ENCODE data around the gene BRICD5.

BRICD5 gene

GRCh38 chr16:2199621-2200139, 11.0 kb downstream of the BRICD5 start:
- DNase-seq (ENCODE audit: extremely low read depth in 1 of 2, low read depth in 1 of 2), result no peak

DNA sequence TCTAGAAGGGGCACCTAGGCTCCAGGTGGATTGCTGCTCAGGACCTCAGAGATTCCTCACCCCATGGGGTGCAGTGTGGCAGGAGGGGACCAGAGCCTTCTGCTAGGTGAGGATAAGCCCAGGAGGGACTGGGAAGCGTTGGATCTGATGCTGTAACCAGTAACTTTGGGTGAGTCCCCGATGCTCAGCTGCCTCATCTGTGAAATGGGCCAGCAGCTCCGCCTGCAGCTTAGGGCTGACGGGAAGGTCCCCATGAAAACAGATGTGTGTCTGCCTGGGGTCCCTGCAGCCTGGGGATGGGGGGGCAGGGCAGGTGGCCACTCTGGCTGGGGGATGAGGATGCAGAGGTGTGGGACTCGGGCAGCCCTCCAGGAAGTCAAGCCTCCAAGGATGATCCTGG, 11.6 kb downstream of the BRICD5 start:
- DNase-seq (ENCODE audit: extremely low read depth in 1 of 2, low read depth in 1 of 2), result no peak

DNA sequence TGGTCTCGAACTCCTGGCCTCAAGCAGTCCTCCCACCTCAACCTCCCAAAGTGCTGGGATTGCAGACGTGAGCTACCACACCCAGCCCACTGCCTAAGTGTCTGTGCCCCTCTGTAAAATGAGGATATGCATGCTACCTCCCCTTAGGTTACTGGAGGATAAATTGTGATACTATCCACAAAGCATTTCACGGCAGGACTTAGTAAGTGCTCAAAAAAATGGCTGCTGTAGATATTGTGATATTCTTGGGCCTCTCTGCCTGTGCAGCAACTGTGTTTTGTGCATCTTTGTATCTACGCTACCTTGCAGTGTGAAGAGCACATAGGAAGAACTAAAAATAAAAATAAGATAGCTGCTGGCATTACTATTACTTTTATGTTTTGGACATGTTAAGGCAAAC, 12.4 kb downstream of the BRICD5 start:
- no peak for DNase-seq (ENCODE audit: extremely low read depth in 1 of 2, low read depth in 1 of 2)

DNA sequence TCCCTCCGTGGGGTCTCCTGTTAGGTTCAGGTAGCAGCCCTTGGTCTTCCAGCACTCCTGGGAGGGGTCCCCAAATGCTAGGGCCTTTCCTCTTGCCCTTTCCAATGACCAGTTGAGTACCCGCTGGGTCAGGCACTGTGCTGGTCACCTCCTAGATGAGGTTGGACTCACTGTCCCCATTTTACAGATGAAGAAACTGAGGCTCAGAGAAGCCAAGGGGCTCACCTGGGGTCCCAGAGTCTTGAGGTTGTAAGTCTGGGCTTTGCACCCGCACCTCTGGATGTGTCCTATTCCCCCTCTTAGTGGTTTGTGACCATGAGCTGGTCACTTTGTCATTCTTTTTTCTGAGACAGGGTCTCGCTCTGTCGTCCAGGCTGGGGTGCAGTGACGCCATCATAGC, 12.9 kb downstream of the BRICD5 start:
- DNase-seq (ENCODE audit: extremely low read depth in 1 of 2, low read depth in 1 of 2), result no peak

GRCh38 chr16:2196981-2197511, 13.6 kb downstream of the BRICD5 start:
- no peak for DNase-seq (ENCODE audit: extremely low read depth in 1 of 2, low read depth in 1 of 2)

DNA sequence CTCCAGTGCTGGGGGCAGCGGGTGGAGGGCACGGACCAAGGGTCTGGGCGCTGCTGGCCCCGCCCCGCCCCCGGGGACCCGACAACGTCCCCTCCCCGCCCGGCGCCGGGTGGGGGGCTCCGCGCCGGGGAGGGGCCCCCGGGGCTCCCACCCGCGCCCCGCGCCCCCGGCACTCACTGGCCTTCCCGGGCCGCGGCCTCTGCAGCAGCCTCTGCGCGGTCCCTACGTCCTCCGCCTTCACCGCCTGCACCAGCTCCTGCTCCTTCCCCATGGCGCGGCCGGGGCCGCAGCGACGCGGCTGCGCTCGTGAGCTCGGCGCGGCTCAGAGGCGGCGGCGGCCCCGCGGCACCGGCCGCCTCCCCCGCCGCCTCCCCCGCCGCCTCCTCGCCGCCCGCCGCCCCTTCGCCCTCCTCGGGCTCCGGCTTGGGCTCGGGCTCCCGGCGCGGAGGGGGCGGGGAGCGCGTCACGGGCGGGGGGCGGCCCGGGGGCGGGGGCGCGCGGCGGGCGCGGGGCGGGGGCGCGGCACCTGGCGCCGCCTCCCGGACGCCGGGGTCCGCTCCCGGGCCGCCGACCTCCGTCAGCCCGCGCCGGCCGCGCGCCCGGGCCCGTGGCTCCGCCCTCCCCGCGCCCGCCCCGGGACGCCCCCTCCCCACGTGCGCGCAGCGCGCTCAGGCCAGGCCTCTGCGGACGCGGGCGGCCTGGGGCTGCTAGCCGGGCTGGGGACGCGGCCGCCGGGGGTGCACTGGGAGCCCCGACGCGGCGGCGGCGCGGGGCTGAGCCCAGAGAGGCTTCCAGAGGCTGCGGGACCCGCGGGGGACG, 14.3 kb downstream of the BRICD5 start, which contains the start of gene CASKIN1:
Gene CASKIN1 (minus strand): TSS at position 444 of the 819 bp plus-strand sequence. CDS start 173 bp downstream, at position 271.
- no peak for DNase-seq (ENCODE audit: extremely low read depth in 1 of 2, low read depth in 1 of 2)

DNA sequence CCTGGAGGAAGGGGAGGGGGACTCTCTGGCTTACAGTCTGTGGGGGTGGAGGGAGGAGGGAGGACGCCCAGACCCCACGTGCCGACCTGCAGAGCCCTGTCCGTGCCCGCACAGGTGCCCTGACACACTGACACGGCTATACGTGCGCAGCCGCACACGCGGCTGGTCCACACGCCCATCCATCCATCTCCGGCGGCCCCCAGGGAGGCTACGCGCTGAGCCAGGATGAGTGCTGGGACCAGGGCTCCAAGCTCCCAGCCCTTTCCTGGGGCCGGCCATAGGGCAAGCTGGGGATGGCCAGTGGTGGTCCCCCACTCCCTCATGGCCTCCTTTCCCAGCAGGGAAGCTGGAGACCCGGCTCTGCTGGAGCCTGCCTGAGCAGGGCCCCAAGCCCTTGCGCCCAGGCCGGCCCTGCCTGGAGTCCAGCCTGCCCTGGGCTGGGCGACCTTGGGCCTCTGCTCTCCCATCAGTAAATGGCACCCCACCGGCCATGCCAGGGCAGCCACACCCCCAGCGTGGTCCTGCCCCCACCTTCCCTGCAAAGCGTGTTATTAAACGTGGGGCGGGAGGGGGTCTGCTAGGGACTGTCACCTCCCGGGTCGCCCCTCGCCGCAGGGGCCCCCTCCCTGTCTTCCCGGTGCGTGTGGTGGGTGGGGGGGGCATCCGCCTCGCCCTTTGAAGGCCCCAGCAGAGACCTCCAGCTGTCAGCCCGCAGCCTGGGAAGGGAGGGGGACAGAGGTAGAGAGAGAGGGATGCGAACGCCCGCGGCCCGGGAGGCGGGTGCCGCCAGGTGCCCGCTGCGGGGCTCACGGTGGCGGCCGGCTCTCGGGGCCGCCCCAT, 15.1 kb downstream of the BRICD5 start:
- no peak for DNase-seq (ENCODE audit: extremely low read depth in 1 of 2, low read depth in 1 of 2)

DNA sequence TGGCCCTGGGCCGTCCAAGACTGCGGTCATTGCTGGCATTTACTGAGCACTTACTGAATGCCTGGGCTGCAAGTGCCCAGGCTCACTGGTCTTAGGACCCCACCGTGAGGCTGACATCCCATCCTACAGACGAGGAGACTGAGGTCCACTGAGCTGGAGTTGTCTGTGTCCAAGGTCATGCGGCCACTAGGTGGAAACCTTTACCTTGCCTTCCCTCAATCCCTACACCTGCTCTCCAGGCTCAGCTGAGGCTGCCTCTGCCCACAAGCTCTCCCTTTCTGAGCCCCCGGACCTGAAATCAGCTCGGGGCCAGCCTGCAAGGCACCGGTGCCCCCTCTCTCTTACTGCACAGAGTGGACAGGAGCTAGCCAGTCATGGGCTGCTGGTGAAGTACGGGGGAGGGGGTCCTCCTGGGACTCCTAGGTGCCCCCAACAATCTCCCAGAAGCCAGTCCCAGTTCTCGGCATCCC, 15.8 kb downstream of the BRICD5 start:
- DNase-seq (ENCODE audit: extremely low read depth in 1 of 2, low read depth in 1 of 2), result no peak

GRCh38 chr16:2194166-2194834, 16.4 kb downstream of the BRICD5 start:
- DNase-seq (ENCODE audit: extremely low read depth in 1 of 2, low read depth in 1 of 2), result no peak

DNA sequence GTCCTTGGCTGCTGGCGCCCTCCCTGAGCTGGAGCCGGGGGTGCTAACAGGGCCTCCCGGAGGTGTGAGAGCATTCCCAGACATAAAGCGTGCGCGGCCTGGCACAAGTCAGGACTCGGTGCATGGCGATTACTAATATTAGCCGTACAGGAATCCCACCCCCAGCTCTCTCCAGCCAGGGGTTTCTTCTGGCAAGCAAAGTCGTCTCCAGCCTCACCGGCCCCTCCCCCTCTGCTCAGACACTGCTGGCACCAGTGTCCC, 19.3 kb downstream of the BRICD5 start:
- DNase-seq (ENCODE audit: extremely low read depth in 1 of 2, low read depth in 1 of 2), result no peak

GRCh38 chr16:2190659-2191445, 19.8 kb downstream of the BRICD5 start:
- no peak for DNase-seq (ENCODE audit: extremely low read depth in 1 of 2, low read depth in 1 of 2)

GRCh38 chr16:2190002-2190658, 20.5 kb downstream of the BRICD5 start:
- DNase-seq (ENCODE audit: extremely low read depth in 1 of 2, low read depth in 1 of 2), result no peak

DNA sequence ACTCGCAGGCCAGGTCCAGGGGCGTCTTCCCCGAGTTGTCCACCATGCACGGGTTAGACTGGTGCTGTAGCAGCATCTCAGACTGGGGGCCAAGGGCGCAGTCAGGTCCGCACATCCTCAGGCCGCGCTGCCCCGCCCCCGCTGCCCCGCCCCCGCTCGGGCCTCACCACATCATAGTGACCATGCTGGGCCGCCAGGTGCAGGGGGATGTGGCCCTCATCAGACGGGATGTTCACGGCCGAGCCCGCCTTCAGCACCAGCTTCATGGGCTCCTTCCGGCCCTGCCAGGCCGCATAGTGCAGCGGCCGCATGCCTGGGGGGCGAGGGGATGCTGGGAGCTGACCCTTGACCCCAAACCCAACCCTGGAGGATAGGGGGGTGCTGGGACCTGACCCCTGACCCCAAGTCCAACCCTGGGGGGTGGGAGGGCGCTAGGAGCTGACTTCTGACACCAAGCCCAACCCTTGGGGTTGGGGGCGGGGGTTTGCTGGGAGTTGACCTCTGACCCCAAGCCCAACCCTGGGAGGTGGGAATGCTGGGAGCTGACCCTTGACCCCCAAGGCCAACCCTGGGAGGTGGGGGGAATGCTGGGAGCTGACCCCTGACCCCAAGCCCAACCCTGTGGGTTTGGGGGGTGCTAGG, 21.3 kb downstream of the BRICD5 start:
- no peak for DNase-seq (ENCODE audit: extremely low read depth in 1 of 2, low read depth in 1 of 2)

- DNase-seq (ENCODE audit: extremely low read depth in 1 of 2, low read depth in 1 of 2), result no peak
Observed at GRCh38 chr16:2188395-2188794, 22.3 kb downstream of the BRICD5 start.

- DNase-seq (ENCODE audit: extremely low read depth in 1 of 2, low read depth in 1 of 2), result no peak
Observed at GRCh38 chr16:2187212-2187611, 23.5 kb downstream of the BRICD5 start.

DNA sequence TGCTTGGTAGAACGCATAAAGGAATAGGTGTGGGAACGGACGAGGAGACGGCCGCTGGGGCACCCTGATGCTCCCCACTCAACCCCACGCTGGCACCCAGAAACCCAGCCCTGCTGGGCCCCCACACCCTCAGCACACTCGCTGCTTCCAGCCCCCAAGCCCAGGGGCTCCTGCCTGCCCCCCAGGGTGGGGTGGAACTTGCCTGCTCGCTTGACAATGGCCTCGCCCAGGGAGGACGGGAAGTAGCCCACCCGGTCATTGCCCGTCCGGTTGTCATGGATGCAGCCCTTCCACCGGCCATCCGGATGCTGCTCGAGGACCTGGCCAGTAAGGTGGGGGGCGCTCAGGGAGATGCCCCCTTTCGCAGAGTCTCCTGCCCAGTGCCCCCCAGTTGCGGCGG, 24.2 kb downstream of the BRICD5 start:
- DNase-seq (ENCODE audit: extremely low read depth in 1 of 2, low read depth in 1 of 2), result no peak

- DNase-seq (ENCODE audit: extremely low read depth in 1 of 2, low read depth in 1 of 2), result no peak
Observed at GRCh38 chr16:2186064-2186463, 24.6 kb downstream of the BRICD5 start.

DNA sequence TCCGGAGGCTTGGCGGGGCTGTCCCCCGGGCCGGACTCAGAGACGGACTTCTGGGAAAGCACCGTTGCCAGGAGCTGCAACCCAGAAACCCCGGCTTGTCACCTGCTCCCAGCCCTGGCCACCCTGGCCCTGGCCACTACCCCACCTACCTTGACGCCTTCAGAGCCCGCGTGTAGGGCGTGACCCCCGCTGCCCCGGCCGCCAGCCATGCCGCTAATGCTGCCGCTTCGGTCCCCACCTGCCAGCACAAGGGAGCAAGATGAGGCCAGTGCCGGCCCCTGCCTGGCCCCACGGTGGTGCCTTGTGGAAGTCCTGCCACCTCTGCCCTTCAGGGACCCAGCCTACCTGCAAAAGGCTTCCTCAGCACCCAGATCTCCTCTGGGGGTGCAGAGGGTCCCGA, 25.7 kb downstream of the BRICD5 start:
- DNase-seq (ENCODE audit: extremely low read depth in 1 of 2, low read depth in 1 of 2), result no peak

DNA sequence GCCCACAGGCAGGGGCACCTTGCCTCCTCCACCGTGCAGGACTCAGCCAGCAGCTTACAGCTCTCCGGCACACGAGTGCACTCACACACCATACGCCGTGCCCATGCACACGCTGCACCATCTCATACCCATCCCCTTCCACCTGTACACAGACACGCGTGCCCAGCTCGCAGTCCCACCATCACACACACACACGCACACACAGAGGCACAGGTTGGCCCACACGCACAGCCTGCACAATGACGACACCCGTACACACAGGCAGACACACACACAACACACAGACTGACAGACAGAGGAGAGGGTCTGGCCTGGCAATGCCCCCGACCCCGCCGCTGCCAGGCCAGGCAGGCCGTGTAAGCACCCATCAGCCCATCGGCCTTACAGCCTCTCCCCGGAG, 26.3 kb downstream of the BRICD5 start:
- no peak for DNase-seq (ENCODE audit: extremely low read depth in 1 of 2, low read depth in 1 of 2)

Data from activated CD8-positive, alpha-beta memory T cell treated with anti-CD3 and anti-CD28 coated beads for 1 hour (primary cell).